H9 (cell line): Measurements from ENCODE around the gene C15orf61. TPM values are rescaled to one million over a fixed set of nuclear protein-coding genes. Genes with fewer than 3 reads are reported as not detected.

Source experiments
- DNase-seq: peaks from one replicate; pipeline ENCODE4 v3.0.0-alpha.2; 2017
- H2AFZ ChIP-seq: one replicate; pipeline ENCODE4 v1.6.1; 2013; ENCODE audit warnings: mild to moderate bottlenecking, low read length, control low read depth, moderate library complexity
- H2AK5ac ChIP-seq: 2 replicates; pipeline ENCODE4 v1.6.1; 2013; ENCODE audit warnings: low read length, control low read depth, mixed read lengths; ENCODE audit not compliant: insufficient read length
- H2BK120ac ChIP-seq: one replicate; pipeline ENCODE4 v1.6.1; 2013; ENCODE audit warnings: low read depth, mild to moderate bottlenecking, low read length, control low read depth, inconsistent platforms; ENCODE audit not compliant: poor library complexity, severe bottlenecking
- H2BK12ac ChIP-seq: 2 replicates; pipeline ENCODE4 v1.6.1; 2013; ENCODE audit warnings: low read length, control low read depth, mixed read lengths, low read depth; ENCODE audit not compliant: insufficient read length
- H2BK15ac ChIP-seq: 2 replicates; pipeline ENCODE4 v1.6.1; 2013; ENCODE audit warnings: low read depth, low read length, control low read depth
- H2BK20ac ChIP-seq: one replicate; pipeline ENCODE4 v1.6.1; 2013; ENCODE audit warnings: low read depth, mild to moderate bottlenecking, low read length, control low read depth, inconsistent platforms; ENCODE audit not compliant: poor library complexity, severe bottlenecking
- H2BK5ac ChIP-seq: 2 replicates; pipeline ENCODE4 v1.6.1; 2013; ENCODE audit warnings: low read length, control low read depth, mixed read lengths; ENCODE audit not compliant: insufficient read length
- H3K14ac ChIP-seq: 2 replicates; pipeline ENCODE4 v1.6.1; 2013; ENCODE audit warnings: low read length, control low read depth; ENCODE audit not compliant: insufficient read depth
- H3K18ac ChIP-seq: 2 replicates; pipeline ENCODE4 v1.6.1; 2013; ENCODE audit warnings: low read depth, mild to moderate bottlenecking, mixed read lengths, low read length, control low read depth; ENCODE audit not compliant: insufficient read length
- H3K23ac ChIP-seq: 2 replicates; pipeline ENCODE4 v1.6.1; 2013; ENCODE audit warnings: low read length, control low read depth, mixed read lengths, low read depth; ENCODE audit not compliant: insufficient read length
- H3K23me2 ChIP-seq: 2 replicates; pipeline ENCODE4 v1.6.1; 2013; ENCODE audit warnings: low read depth, mild to moderate bottlenecking, mixed read lengths, low read length, control low read depth; ENCODE audit not compliant: insufficient read length, poor library complexity, severe bottlenecking
- H3K27ac ChIP-seq: 2 replicates; pipeline ENCODE4 v1.5.1; 2013; ENCODE audit warnings: low read length, control low read depth, mixed read lengths, low read depth; ENCODE audit not compliant: insufficient read length
- H3K27me3 ChIP-seq: 2 replicates; pipeline ENCODE4 v1.6.1; 2013; ENCODE audit warnings: low read length, control low read depth, inconsistent platforms; ENCODE audit not compliant: insufficient read depth
- H3K4ac ChIP-seq: 2 replicates; pipeline ENCODE4 v1.6.1; 2013; ENCODE audit warnings: low read depth, mild to moderate bottlenecking, control low read depth, inconsistent platforms, low read length, moderate library complexity
- H3K4me1 ChIP-seq: 2 replicates; pipeline ENCODE4 v1.6.1; 2013; ENCODE audit warnings: low read length, control low read depth, inconsistent platforms; ENCODE audit not compliant: insufficient read depth
- H3K4me2 ChIP-seq: 2 replicates; pipeline ENCODE4 v1.6.1; 2013; ENCODE audit warnings: low read length, control low read depth, mixed read lengths; ENCODE audit not compliant: insufficient read length, insufficient read depth
- H3K56ac ChIP-seq: 2 replicates; pipeline ENCODE4 v1.6.1; 2013; ENCODE audit warnings: low read depth, mild to moderate bottlenecking, mixed read lengths, low read length, control low read depth; ENCODE audit not compliant: insufficient read length
- H3K79me1 ChIP-seq: 2 replicates; pipeline ENCODE4 v1.6.1; 2013; ENCODE audit warnings: low read depth, mild to moderate bottlenecking, moderate library complexity, low read length, control low read depth, inconsistent platforms; ENCODE audit not compliant: insufficient read depth, poor library complexity, severe bottlenecking
- H3K79me2 ChIP-seq: 2 replicates; pipeline ENCODE4 v1.6.1; 2013; ENCODE audit warnings: low read length, control low read depth, inconsistent platforms; ENCODE audit not compliant: insufficient read depth
- H3K9ac ChIP-seq: 2 replicates; pipeline ENCODE4 v1.6.1; 2013; ENCODE audit warnings: low read length, control low read depth, mixed read lengths; ENCODE audit not compliant: insufficient read length; ENCODE audit errors: extremely low read depth
- H3K9me3 ChIP-seq: one replicate; pipeline ENCODE4 v1.6.1; 2013; ENCODE audit warnings: low read depth, low read length, inconsistent platforms; ENCODE audit not compliant: control insufficient read depth
- H3T11ph ChIP-seq: one replicate; pipeline ENCODE4 v1.6.1; 2013; ENCODE audit warnings: mild to moderate bottlenecking, low read length, control low read depth, inconsistent platforms
- H4K20me1 ChIP-seq: one replicate; pipeline ENCODE4 v1.6.1; 2013; ENCODE audit not compliant: control insufficient read depth, insufficient read length, insufficient read depth
- H4K5ac ChIP-seq: 2 replicates; pipeline ENCODE4 v1.6.1; 2013; ENCODE audit warnings: low read depth, mild to moderate bottlenecking, mixed read lengths, low read length, control low read depth; ENCODE audit not compliant: insufficient read length
- H4K8ac ChIP-seq: replicated peaks from 2 replicates; pipeline ENCODE4 v1.6.1; 2013; ENCODE audit warnings: low read length, control low read depth, mixed read lengths, low read depth; ENCODE audit not compliant: insufficient read length
- H4K91ac ChIP-seq: 2 replicates; pipeline ENCODE4 v1.6.1; 2013; ENCODE audit warnings: low read depth, mild to moderate bottlenecking, moderate library complexity, mixed read lengths, low read length, control low read depth; ENCODE audit not compliant: insufficient read length
- H3K27ac Mint-ChIP-seq, 3 experiments: 2 replicates in 2 of 3; 3 replicates in 1 of 3; pipeline ENCODE4 v1.8.0; 2020 to 2021; ENCODE audit warnings: mixed read lengths in 3 of 3, mild to moderate bottlenecking in 1 of 3, moderate library complexity in 1 of 3
- H3K27me3 Mint-ChIP-seq: 2 replicates; pipeline ENCODE4 v1.8.0; 2021; ENCODE audit warnings: low read depth, mild to moderate bottlenecking, moderate library complexity, mixed read lengths
- H3K36me3 Mint-ChIP-seq, 3 experiments: 2 replicates in 2 of 3; 3 replicates in 1 of 3; pipeline ENCODE4 v1.8.0; 2020 to 2021; ENCODE audit warnings: low read depth in 3 of 3, mixed read lengths in 3 of 3; ENCODE audit not compliant: insufficient read depth in 1 of 3
- H3K4me1 Mint-ChIP-seq, 2 experiments: 2 replicates each; pipeline ENCODE4 v1.8.0; 2020; ENCODE audit warnings: mixed read lengths in 2 of 2
- H3K4me3 Mint-ChIP-seq, 2 experiments: 2 replicates in 1 of 2; 3 replicates in 1 of 2; pipeline ENCODE4 v1.8.0; 2020 to 2021; ENCODE audit warnings: mild to moderate bottlenecking in 2 of 2, mixed read lengths in 2 of 2, moderate library complexity in 1 of 2
- H3K9me3 Mint-ChIP-seq, 2 experiments: 2 replicates in 1 of 2; 3 replicates in 1 of 2; pipeline ENCODE4 v1.8.0; 2020; ENCODE audit warnings: mild to moderate bottlenecking in 2 of 2, mixed read lengths in 2 of 2, moderate library complexity in 1 of 2
- CTCF ChIP-seq: fragments of 200-600 bp; sonication (generic); conservative IDR thresholded peaks from 3 replicates; pipeline ENCODE4 v1.8.0; 2021; ENCODE audit warnings: antibody characterized with exemption, mild to moderate bottlenecking
- WGBS: extraction: QIAGEN DNeasy Blood & Tissue Kit; methylation state at CpG from one replicate; pipeline ENCODE4 v1.1.7; 2013; ENCODE audit warnings: missing lambda C conversion rate, low lambda C conversion rate, mixed read lengths; ENCODE audit not compliant: insufficient read length; ENCODE audit errors: extremely low coverage; 5-methylcytosine and 5-hydroxymethylcytosine counted together
- total RNA-seq: library from RNA; stranded (reverse); gene quantifications from 2 replicates; pipeline ENCODE4 v1.2.1, GENCODE V29; 2021

Gene C15orf61
- total RNA-seq, 1 experiment from 2014 or later: 2.6 TPM

GRCh38 chr15:67551207-67551743, 30.3 kb downstream of the C15orf61 start:
- Histone ChIP-seq H2BK120ac (no peak overlapping the region), H2AFZ (no peak overlapping the region), H4K8ac (no peak overlapping the region), H3K9ac (no peak overlapping the region), H3K4me1 (peaks cover 4% of the 10 kb centered on the region; the same call in 1 of the 2 replicates), H2BK20ac (no peak overlapping the region), H4K91ac (no peak overlapping the region), H2AK5ac (no peak overlapping the region), H3K18ac (no peak overlapping the region), H3K23ac (no peak overlapping the region), H3K27ac (no peak overlapping the region), H3K4me2 (no peak overlapping the region), H2BK15ac (no peak overlapping the region), H2BK12ac (no peak overlapping the region), H3K14ac (no peak overlapping the region), H4K5ac (no peak overlapping the region), H3K56ac (no peak overlapping the region), H3K79me2 (no peaks in the 10 kb centered on the region), H3K27me3 (no peaks in the 10 kb centered on the region; the same call in 1 of the 2 replicates), H4K20me1 (no peaks in the 10 kb centered on the region), H3K79me1 (no peaks in the 10 kb centered on the region), H3T11ph (no peak overlapping the region), H3K4ac (no peak overlapping the region), H3K9me3 (no peaks in the 10 kb centered on the region), H2BK5ac (no peak overlapping the region), H3K23me2 (no peaks in the 10 kb centered on the region)
- no CpG with 5 or more reads among the region's 1 CpG for WGBS
- no peak overlapping the region for H3K4me3 Mint-ChIP-seq
- H3K27ac Mint-ChIP-seq: no peak overlapping the region
- H3K4me1 Mint-ChIP-seq: peaks cover 21 to 22% of the 10 kb centered on the region in 2 experiments
- DNase-seq: no peak
- no peaks in the 10 kb centered on the region for H3K27me3 Mint-ChIP-seq
- no peak for TF ChIP-seq CTCF
- H3K36me3 Mint-ChIP-seq: peaks cover 0 to 21% (median 12%) of the 10 kb centered on the region in 3 experiments; a peak in 5 of 7 replicates
- no peaks in the 10 kb centered on the region for H3K9me3 Mint-ChIP-seq
